Gastroesophageal sphincter (tissue), 3 donors: ENCODE data around the gene RXRG.

ENCODE experiments used
- EP300 ChIP-seq: sonication (generic); formaldehyde crosslinking; IDR thresholded peaks from one replicate; pipeline ENCODE4 v1.6.1; 2017; ENCODE audit warnings: antibody characterized with exemption, mild to moderate bottlenecking
- POLR2A ChIP-seq, 2 donors: fragments of 450-650 bp; IDR thresholded peaks; one replicate each; pipeline ENCODE4 v1.6.1; 2017; ENCODE audit warnings: antibody characterized with exemption in 2 of 2, mild to moderate bottlenecking in 2 of 2, moderate library complexity in 1 of 2
- POLR2AphosphoS5 ChIP-seq: sonication (generic); formaldehyde crosslinking; IDR thresholded peaks from one replicate; pipeline ENCODE4 v1.6.1; 2017; ENCODE audit warnings: antibody characterized with exemption
- TF ChIP-seq, protein P1 (sequence below), 4 experiments: fragments of 200-600 bp in 2 of 4; fragments of 450-650 bp in 2 of 4; sonication (generic) in 1 of 4; IDR thresholded peaks; one replicate each; pipeline ENCODE4 v1.5.1; 2017 to 2019; ENCODE audit warnings: antibody characterized with exemption in 4 of 4, mild to moderate bottlenecking in 2 of 4, moderate library complexity in 2 of 4

DNA sequence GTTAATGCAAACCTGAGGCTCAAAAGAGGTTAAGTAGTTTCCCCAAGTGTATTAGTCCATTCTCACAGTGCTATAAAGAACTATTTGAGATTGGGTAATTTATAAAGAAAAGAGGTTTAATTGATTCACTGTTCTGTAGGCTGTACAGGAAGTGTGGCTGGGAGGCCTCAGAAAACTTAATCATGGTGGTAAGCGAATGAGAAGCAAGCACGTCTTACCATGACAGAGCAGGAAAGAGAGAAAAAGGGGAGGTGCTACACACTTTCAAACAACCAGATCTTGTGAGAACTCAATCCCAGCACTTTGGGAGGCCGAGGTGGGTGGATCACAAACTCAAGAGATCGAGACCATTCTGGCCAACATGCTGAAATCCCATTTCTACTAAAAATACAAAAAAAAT is 38.5 kb upstream of the RXRG start:
- TF ChIP-seq, protein P1, sequence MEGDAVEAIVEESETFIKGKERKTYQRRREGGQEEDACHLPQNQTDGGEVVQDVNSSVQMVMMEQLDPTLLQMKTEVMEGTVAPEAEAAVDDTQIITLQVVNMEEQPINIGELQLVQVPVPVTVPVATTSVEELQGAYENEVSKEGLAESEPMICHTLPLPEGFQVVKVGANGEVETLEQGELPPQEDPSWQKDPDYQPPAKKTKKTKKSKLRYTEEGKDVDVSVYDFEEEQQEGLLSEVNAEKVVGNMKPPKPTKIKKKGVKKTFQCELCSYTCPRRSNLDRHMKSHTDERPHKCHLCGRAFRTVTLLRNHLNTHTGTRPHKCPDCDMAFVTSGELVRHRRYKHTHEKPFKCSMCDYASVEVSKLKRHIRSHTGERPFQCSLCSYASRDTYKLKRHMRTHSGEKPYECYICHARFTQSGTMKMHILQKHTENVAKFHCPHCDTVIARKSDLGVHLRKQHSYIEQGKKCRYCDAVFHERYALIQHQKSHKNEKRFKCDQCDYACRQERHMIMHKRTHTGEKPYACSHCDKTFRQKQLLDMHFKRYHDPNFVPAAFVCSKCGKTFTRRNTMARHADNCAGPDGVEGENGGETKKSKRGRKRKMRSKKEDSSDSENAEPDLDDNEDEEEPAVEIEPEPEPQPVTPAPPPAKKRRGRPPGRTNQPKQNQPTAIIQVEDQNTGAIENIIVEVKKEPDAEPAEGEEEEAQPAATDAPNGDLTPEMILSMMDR (IDR thresholded peaks at IDR 0.05): no peak
- TF ChIP-seq POLR2A (IDR thresholded peaks at IDR 0.05): no peak
- TF ChIP-seq POLR2AphosphoS5: no peak
- no peak for TF ChIP-seq EP300
